ENCODE measurements around the gene SLC22A14. TPM values are rescaled to one million over a fixed set of nuclear protein-coding genes. Genes with fewer than 3 reads are reported as not detected.

Gene SLC22A14
- total RNA-seq, 2 donors from 2014 or later = 0.14 to 0.21 TPM

GRCh38 chr3:38348903-38349302 lies 66.8 kb downstream of the SLC22A14 start:
- DNase-seq = no peak
- no peaks in the 10 kb centered on the region for H3K27me3 Mint-ChIP-seq (ENCODE audit: low read depth)
- no peak for ATAC-seq (replicated peaks in 1 of 2)
- H3K27ac Mint-ChIP-seq = no peak overlapping the region
- no peaks in the 10 kb centered on the region for H3K4me1 Mint-ChIP-seq (ENCODE audit: low read depth)
- peaks cover 0 to 3% of the 10 kb centered on the region in 2 donors for H3K36me3 Mint-ChIP-seq (ENCODE audit: insufficient read depth in 2 of 2)
- no peaks in the 10 kb centered on the region for H3K9me3 Mint-ChIP-seq
- H3K4me3 Mint-ChIP-seq = no peak overlapping the region

DNA sequence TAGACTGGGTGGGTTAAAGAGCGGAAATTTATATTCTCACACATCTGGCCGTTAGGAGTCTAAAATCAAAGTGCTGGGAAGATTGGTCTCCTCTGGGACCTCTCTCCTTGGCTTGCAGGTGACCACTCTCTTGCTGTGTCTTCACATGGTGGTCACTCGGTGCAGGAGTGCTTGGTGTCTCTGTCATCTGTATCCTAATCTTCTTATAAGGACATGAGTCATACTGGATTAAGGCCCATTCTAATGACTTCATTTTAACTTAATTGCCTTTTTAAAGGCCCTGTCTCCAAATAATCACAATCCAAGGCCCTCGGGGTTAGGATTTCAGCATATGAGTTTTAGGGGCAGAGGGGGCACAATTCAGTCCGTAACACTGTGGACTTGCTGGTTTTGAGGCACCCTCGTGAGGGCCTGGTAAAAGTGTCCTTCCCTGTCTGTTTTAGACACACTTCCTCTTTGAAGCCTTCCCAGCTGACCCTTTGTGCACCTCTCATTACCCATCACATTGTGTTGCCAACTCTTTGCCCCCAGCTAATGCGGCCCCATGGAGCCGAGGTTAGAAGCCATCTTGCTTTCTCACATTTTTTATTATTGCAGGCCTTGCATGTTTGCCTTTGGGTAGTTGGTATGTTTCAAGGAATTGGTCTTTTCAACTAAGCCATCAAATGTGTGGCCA lies 67.7 kb downstream of the SLC22A14 start:
- no peak overlapping the region for H3K4me3 Mint-ChIP-seq
- H3K27ac Mint-ChIP-seq = no peak overlapping the region
- ATAC-seq (replicated peaks in 1 of 2) = no peak
- no peak for DNase-seq
- H3K36me3 Mint-ChIP-seq (ENCODE audit: insufficient read depth in 2 of 2) = peaks cover 0 to 3% of the 10 kb centered on the region in 2 donors
- H3K27me3 Mint-ChIP-seq (ENCODE audit: low read depth) = no peaks in the 10 kb centered on the region
- H3K9me3 Mint-ChIP-seq = no peaks in the 10 kb centered on the region
- no peaks in the 10 kb centered on the region for H3K4me1 Mint-ChIP-seq (ENCODE audit: low read depth)

DNA sequence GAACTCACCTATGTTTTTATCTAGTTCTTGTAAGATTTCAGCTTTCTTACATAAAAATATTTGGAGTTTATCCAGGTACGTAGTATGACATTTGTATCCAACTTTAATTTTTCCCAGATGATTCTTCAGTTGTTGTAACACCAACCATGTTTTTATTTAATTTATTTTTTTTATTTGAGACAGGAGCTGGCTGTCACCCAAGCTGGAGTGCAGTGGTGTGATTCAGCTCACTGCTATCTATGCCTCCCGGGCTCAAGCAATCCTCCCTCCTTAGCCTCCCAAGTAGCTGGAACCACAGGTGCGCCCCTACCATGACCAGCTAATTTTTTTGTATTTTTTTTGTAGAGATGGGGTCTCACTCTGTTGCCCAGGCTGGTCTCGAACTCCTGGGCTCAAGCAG lies 71.1 kb downstream of the SLC22A14 start:
- DNase-seq = no peak
- H3K9me3 Mint-ChIP-seq = no peaks in the 10 kb centered on the region

DNA sequence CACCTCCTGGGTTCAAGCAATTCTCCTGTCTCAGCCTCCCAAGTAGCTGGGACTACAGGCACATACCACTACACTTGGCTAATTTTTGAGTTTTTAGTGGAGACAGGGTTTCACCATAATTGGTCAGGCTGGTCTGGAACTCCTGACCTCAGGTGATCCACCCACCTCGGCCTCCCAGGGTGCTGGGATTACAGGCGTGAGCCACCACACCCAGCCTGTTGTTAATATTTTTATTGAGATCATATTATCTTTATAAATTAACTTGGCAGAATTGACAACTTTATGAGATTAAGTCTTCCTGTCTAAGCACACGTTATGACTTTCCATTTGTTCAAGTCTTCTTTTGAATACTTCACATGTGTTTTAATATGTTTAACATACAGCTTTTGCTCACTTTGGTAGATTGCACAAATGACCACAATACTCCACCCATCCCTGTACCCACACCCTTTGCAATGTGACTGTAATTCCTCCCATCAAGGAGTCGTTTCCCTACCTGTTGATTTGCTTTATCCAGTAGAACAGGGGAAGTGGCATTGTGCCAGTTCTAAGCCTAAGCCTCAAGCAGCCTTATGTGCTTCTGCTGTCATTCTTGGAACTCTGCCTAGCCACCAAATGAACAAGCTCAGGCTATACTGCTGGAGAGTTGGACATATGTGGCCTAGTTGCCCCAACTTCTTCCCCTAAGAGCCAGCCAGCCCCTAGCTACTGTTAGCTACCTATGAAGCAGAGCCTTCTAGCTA lies 72.7 kb downstream of the SLC22A14 start:
- peaks cover 0 to 4% of the 10 kb centered on the region in 2 donors for H3K36me3 Mint-ChIP-seq (ENCODE audit: insufficient read depth in 2 of 2)
- ATAC-seq (replicated peaks in 1 of 2) (no peak), DNase-seq (no peak)
- H3K27ac Mint-ChIP-seq = no peak overlapping the region
- no peak overlapping the region for H3K4me3 Mint-ChIP-seq
- H3K27me3 Mint-ChIP-seq (ENCODE audit: low read depth) = no peaks in the 10 kb centered on the region
- no peaks in the 10 kb centered on the region for H3K4me1 Mint-ChIP-seq (ENCODE audit: low read depth)
- H3K9me3 Mint-ChIP-seq = no peaks in the 10 kb centered on the region

More for the DNA sequence above, 71.1 kb downstream of the SLC22A14 start:
- Mint-ChIP-seq H3K27me3 (ENCODE audit: low read depth) (no peaks in the 10 kb centered on the region), H3K36me3 (ENCODE audit: insufficient read depth in 2 of 2) (peaks cover 0 to 4% of the 10 kb centered on the region in 2 donors), H3K27ac (no peak overlapping the region), H3K4me3 (no peak overlapping the region), H3K4me1 (ENCODE audit: low read depth) (no peaks in the 10 kb centered on the region)
- ATAC-seq (replicated peaks in 1 of 2) = no peak

DNA sequence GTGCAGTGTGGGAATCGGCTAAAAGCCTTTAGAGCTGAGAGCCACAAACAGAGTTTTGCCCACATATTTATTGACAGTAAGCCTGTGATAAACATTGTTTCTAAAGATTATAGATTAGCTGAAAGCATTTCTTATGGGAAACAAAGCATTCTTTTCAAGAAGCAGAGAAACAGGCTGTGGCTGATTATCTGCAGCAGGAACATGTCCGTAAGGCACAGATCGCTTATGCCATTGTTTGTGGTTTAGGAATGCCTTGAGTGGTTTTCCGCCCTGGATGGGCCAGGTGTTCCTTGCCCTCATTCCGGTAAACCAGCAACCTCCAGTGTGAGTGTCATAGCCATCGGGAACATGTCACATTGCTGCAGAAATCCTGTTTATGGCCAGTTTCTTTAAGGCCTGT lies 76.9 kb downstream of the SLC22A14 start:
- DNase-seq (no peak), ATAC-seq (replicated peaks in 1 of 2) (no peak)
- H3K4me3 Mint-ChIP-seq = no peak overlapping the region
- H3K36me3 Mint-ChIP-seq (ENCODE audit: insufficient read depth in 2 of 2) = peaks cover 0 to 5% of the 10 kb centered on the region in 2 donors
- peaks cover 1% of the 10 kb centered on the region for H3K4me1 Mint-ChIP-seq (ENCODE audit: low read depth)
- H3K27me3 Mint-ChIP-seq (ENCODE audit: low read depth) = no peaks in the 10 kb centered on the region
- no peaks in the 10 kb centered on the region for H3K9me3 Mint-ChIP-seq
- no peak overlapping the region for H3K27ac Mint-ChIP-seq

DNA sequence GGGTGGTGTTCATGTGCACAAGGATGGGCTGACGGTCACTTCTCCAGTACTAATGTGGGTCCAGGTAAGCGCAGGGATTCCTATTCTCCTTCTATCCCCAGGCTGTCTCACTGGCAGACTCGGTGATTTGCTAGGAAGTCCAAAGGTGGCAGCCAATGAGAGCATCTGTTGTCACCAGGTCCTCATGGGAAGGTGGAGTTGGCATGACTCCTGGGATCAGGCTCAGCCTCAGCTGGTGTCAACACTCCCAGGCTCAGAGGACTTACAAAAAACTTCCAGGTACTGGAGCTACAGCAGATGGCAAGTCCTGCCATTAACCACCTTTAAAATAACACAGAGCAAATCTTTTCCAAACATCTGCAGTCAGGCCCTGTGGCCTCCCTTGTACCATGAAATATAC lies 78.3 kb downstream of the SLC22A14 start:
- Mint-ChIP-seq H3K27ac (no peak overlapping the region), H3K4me3 (no peak overlapping the region), H3K27me3 (ENCODE audit: low read depth) (no peaks in the 10 kb centered on the region), H3K9me3 (no peaks in the 10 kb centered on the region), H3K36me3 (ENCODE audit: insufficient read depth in 2 of 2) (peaks cover 0 to 11% of the 10 kb centered on the region in 2 donors), H3K4me1 (ENCODE audit: low read depth) (peaks cover 9% of the 10 kb centered on the region)
- ATAC-seq (replicated peaks in 1 of 2) = no peak
- no peak for DNase-seq

GRCh38 chr3:38361496-38361895 lies 79.4 kb downstream of the SLC22A14 start:
- Mint-ChIP-seq H3K9me3 (no peaks in the 10 kb centered on the region), H3K27me3 (ENCODE audit: low read depth) (no peaks in the 10 kb centered on the region), H3K36me3 (ENCODE audit: insufficient read depth in 2 of 2) (peaks cover 0 to 11% of the 10 kb centered on the region in 2 donors), H3K4me3 (no peak overlapping the region), H3K4me1 (ENCODE audit: low read depth) (peaks cover 9% of the 10 kb centered on the region), H3K27ac (no peak overlapping the region)
- ATAC-seq (replicated peaks in 1 of 2) = no peak
- no peak for DNase-seq

- H3K9me3 Mint-ChIP-seq = no peaks in the 10 kb centered on the region
These were observed 80.7 kb downstream of the SLC22A14 start for GRCh38 chr3:38362825-38363224.

GRCh38 chr3:38364721-38365400 lies 82.8 kb downstream of the SLC22A14 start:
- H3K4me1 Mint-ChIP-seq (ENCODE audit: low read depth) = peaks cover 9% of the 10 kb centered on the region
- no peak overlapping the region for H3K27ac Mint-ChIP-seq
- no peaks in the 10 kb centered on the region for H3K27me3 Mint-ChIP-seq (ENCODE audit: low read depth)
- DNase-seq (no peak), ATAC-seq (replicated peaks in 1 of 2) (no peak)
- peaks cover 0 to 3% of the 10 kb centered on the region in 2 donors for H3K9me3 Mint-ChIP-seq
- peaks cover 3 to 12% of the 10 kb centered on the region in 2 donors for H3K36me3 Mint-ChIP-seq (ENCODE audit: insufficient read depth in 2 of 2)
- no peak overlapping the region for H3K4me3 Mint-ChIP-seq

More at GRCh38 chr3:38362825-38363224, 80.7 kb downstream of the SLC22A14 start:
- no peak overlapping the region for H3K4me3 Mint-ChIP-seq
- no peak overlapping the region for H3K27ac Mint-ChIP-seq
- H3K4me1 Mint-ChIP-seq (ENCODE audit: low read depth) = peaks cover 9% of the 10 kb centered on the region
- peaks cover 0 to 10% of the 10 kb centered on the region in 2 donors for H3K36me3 Mint-ChIP-seq (ENCODE audit: insufficient read depth in 2 of 2)
- no peak for ATAC-seq (replicated peaks in 1 of 2)
- no peaks in the 10 kb centered on the region for H3K27me3 Mint-ChIP-seq (ENCODE audit: low read depth)
- no peak for DNase-seq

GRCh38 chr3:38365469-38366062 lies 83.5 kb downstream of the SLC22A14 start:
- Mint-ChIP-seq H3K9me3 (peaks cover 0 to 3% of the 10 kb centered on the region in 2 donors), H3K4me3 (no peak overlapping the region)

DNA sequence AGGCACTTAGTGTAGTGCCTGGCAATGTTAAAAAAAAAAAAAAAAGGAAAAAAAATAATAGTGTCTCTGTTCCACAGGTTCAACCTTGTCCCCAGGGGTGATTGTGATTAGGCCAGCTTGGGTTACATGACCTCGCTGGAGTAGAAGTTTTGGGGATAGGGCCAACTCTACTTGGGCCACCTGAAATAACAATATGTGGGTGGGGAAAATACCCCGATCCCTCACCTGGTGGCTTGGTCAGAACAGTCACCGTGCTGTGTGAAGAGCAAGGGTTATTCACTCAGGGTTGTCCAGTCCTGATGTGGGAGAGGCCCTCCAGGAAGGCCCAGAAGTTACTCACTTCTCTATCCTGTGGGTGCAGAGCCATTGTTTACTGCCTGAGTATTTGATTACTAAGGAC lies 84.0 kb downstream of the SLC22A14 start:
- peaks cover 3 to 12% of the 10 kb centered on the region in 2 donors for H3K36me3 Mint-ChIP-seq (ENCODE audit: insufficient read depth in 2 of 2)
- ATAC-seq (replicated peaks in 1 of 2) (no peak), DNase-seq (no peak)
- H3K4me1 Mint-ChIP-seq (ENCODE audit: low read depth) = peaks cover 9% of the 10 kb centered on the region
- H3K27ac Mint-ChIP-seq = no peak overlapping the region
- no peaks in the 10 kb centered on the region for H3K27me3 Mint-ChIP-seq (ENCODE audit: low read depth)
- no peak overlapping the region for H3K4me3 Mint-ChIP-seq
- peaks cover 0 to 3% of the 10 kb centered on the region in 2 donors for H3K9me3 Mint-ChIP-seq

More at GRCh38 chr3:38365469-38366062, 83.5 kb downstream of the SLC22A14 start:
- Mint-ChIP-seq H3K36me3 (ENCODE audit: insufficient read depth in 2 of 2) (peaks cover 3 to 12% of the 10 kb centered on the region in 2 donors), H3K4me1 (ENCODE audit: low read depth) (peaks cover 9% of the 10 kb centered on the region), H3K27ac (no peak overlapping the region), H3K27me3 (ENCODE audit: low read depth) (no peaks in the 10 kb centered on the region)
- ATAC-seq (replicated peaks in 1 of 2) (no peak), DNase-seq (no peak)

GRCh38 chr3:38367779-38368178 lies 85.7 kb downstream of the SLC22A14 start:
- peaks cover 3 to 12% of the 10 kb centered on the region in 2 donors for H3K36me3 Mint-ChIP-seq (ENCODE audit: insufficient read depth in 2 of 2)
- H3K27me3 Mint-ChIP-seq (ENCODE audit: low read depth) = no peaks in the 10 kb centered on the region
- DNase-seq (no peak), ATAC-seq (replicated peaks in 1 of 2) (no peak)
- H3K27ac Mint-ChIP-seq = no peak overlapping the region
- H3K4me1 Mint-ChIP-seq (ENCODE audit: low read depth) = peaks cover 10% of the 10 kb centered on the region
- H3K4me3 Mint-ChIP-seq = no peak overlapping the region
- peaks cover 0 to 3% of the 10 kb centered on the region in 2 donors for H3K9me3 Mint-ChIP-seq

All from activated T-cell treated with anti-CD3 and anti-CD28 coated beads, Interleukin-2, amount 50 U/mL, for 72 hours (primary cell).